Fibroblast of pulmonary artery (primary cell): ENCODE data around the gene NEUROD1.
"Not testable (repeated sequence)": the region's sequence is repeated elsewhere in the genome, so short reads cannot be mapped to it uniquely, and the experiment has no call there.

Experiments
- DNase-seq: peaks from one replicate; pipeline ENCODE4 v3.0.0-alpha.2; 2010; ENCODE audit warnings: low read depth
- H3K4me3 ChIP-seq: replicated peaks from 2 replicates; pipeline ENCODE4 v1.5.1; 2011; ENCODE audit warnings: low read depth, mild to moderate bottlenecking, control low read depth, low read length, moderate library complexity
- TF ChIP-seq, protein P1 (sequence below): IDR thresholded peaks from 2 replicates; pipeline ENCODE4 v1.5.1; 2011; ENCODE audit warnings: mild to moderate bottlenecking, control low read depth, low read length, inconsistent platforms; ENCODE audit errors: missing control alignments

Gene NEUROD1

DNA sequence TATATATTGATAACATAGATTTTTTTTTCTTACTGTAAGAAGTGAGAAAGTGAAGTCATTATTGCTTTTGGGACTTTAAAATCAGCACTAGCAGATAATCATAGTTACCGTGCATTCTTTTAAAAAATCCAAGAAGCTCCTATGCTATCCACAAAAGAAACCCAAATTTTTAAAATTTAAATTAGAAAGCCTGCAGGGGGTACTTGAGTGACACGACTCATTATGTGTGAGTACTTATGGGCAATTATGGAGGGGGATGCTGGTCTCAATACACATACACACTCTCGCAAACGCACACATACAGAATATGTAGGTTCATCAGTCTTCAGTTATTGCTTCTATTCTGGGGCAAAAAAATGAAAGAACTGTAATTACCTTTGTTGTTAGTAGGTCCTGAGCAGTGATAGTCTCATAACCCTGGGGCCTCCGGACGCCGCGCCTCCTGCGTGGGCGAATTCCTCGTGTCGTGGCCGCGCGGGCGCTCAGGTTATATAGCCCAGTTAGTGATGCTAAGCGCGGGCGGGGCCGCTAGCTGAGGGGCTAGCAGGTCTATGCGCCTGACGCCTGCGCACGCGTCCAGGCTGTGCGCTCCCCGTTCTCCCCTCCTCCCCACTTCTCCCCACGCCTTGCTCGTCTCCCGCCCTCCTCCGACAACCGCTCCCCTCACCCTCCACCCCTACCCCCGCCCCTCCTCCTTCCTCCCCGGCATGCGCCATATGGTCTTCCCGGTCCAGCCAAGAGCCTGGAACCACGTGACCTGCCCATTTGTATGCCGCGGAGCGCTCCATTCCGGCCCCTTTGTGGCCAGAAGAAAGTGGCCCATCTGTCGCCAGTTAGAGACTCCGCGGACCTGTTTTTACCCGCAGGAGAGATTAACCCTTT is at the start of gene NEUROD1:
Gene NEUROD1, minus strand, starts transcription at position 463 of the 882 bp plus-strand sequence. CDS start 1,657 bp downstream, outside the sequence.
- DNase-seq, result no peak
- TF ChIP-seq, protein P1, sequence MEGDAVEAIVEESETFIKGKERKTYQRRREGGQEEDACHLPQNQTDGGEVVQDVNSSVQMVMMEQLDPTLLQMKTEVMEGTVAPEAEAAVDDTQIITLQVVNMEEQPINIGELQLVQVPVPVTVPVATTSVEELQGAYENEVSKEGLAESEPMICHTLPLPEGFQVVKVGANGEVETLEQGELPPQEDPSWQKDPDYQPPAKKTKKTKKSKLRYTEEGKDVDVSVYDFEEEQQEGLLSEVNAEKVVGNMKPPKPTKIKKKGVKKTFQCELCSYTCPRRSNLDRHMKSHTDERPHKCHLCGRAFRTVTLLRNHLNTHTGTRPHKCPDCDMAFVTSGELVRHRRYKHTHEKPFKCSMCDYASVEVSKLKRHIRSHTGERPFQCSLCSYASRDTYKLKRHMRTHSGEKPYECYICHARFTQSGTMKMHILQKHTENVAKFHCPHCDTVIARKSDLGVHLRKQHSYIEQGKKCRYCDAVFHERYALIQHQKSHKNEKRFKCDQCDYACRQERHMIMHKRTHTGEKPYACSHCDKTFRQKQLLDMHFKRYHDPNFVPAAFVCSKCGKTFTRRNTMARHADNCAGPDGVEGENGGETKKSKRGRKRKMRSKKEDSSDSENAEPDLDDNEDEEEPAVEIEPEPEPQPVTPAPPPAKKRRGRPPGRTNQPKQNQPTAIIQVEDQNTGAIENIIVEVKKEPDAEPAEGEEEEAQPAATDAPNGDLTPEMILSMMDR, result no peak
- H3K4me3 ChIP-seq, result no peak within 1 kb of the TSS

DNA sequence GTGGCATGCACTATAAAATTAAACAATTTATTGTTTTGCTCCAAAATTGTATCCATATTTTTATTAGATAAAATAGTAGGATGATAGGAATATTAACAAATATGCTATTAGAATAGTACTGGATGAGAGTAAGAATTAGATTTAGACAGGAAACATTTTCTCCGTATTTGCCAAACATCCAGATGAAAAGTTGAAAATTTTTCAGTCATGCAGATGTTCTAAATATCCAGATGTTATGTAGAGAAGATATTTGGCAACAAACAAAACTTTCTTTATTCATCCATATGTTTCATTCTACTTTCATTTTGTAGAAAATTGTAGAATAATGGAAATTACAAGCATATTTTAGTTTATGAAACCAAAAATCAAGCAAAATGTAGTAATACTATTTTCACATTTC is 45.2 kb upstream of the NEUROD1 start:
- TF ChIP-seq, protein P1, result no peak
- no peak overlapping the region for H3K4me3 ChIP-seq
- no peak for DNase-seq

DNA sequence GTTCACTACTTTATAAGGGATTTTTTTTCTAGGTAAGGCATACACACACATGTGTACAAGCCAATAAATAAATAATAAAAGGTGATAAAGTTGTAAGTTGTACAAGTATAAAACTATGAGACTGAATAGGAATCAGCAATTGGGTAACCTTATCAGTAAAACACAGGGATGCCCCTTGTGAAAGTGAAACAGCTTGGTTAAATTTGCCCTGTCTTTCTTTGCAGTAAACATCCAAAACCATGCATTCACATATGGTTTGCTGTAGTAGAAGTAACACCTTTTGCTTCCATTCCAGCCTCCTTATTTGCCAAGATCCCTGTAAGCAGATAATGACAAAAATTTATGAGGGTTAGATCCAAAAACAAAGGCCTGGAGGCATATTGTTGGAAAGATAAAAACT is 44.3 kb upstream of the NEUROD1 start:
- TF ChIP-seq, protein P1, result no peak
- H3K4me3 ChIP-seq, result no peak overlapping the region
- DNase-seq, result no peak

DNA sequence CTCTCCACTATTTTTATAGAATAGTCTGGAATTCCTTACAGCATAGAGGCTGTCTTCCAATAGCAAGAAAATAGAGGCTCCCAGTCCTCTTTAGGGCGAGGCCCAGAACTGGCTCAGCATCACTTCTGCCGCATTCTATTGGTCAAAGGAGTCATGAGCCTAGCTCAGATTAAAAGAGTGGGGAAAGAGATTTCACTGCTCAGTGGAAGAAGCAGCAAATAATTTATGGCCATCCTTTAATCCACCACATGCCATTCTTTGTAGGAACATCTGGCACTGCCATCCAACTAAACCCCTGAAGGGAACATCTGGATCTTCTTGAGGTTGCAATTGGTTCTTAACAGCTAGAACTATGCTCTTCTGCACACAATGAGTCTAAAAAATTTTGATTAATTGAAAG is 43.4 kb upstream of the NEUROD1 start:
- DNase-seq, result no peak
- TF ChIP-seq, protein P1, result no peak

DNA sequence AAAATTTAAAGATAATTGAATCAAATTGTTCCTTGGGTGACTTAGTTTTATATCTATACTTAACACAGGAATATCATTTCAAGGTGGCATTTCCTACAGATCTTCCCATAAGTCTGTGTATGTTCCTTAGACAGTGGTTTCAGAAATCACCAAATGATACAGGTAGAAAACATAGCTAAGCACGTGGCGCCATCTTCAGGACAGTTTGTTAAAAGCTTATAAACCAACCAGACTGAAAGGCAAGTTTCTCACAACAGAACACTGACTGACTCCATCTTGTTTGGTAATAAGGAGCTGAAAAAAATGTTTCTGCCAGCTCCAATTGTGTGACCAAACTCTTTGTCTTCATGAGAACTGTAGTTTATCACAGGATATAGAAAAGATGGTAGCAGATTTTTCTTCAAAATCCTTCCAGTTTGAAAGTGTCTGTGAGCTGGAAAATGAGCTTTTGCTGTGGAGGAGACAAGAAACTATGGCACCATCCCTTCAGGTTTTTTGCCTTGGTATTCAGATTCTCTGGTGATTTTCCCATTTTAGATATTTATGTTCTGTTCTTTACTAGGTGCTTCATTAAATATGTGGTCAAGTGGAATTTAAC is 34.8 kb upstream of the NEUROD1 start:
- TF ChIP-seq, protein P1, result peak; percentile 71
- no peak overlapping the region for H3K4me3 ChIP-seq
- peak; percentile 89 for DNase-seq

More for the DNA sequence above, 43.4 kb upstream of the NEUROD1 start:
- no peak overlapping the region for H3K4me3 ChIP-seq

DNA sequence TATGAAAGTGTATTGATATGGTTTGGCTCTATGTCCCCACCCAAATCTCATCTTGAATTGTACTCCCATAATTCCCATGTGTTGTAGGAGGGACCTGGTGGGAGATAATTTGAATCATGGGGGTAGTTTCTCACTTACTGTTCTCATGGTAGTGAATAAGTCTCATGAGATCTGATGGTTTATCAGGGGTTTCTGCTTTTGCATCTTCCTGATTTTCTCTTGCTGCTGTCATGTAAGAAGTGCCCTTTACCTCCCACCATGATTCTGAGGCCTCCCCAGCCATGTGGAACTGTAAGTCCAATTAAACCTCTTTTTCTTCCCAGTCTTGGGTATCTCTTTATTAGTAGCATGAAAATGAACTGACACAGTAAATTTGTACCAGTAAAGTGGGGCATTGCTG is 30.7 kb upstream of the NEUROD1 start:
- DNase-seq, H3K4me3 ChIP-seq: not testable (repeated sequence)

DNA sequence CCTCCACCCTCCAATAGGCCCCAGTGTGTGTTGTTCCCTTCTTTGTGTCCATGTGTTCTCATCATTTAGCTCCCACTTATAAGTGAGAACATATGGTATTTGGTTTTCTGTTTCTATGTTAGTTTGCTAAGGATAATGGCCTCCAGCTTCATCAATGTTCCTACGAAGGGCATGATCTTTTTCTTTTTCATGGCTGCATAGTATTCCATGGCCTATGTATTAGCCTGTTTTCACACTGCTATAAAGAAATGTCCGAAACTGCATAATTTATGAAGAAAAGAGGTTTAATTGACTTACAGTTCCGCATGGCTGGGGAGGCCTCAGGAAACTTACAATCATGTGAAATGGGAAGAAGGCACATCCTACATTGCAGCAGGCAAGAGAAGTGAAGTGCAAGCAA is 22.2 kb upstream of the NEUROD1 start:
- not testable (repeated sequence) for H3K4me3 ChIP-seq, DNase-seq

DNA sequence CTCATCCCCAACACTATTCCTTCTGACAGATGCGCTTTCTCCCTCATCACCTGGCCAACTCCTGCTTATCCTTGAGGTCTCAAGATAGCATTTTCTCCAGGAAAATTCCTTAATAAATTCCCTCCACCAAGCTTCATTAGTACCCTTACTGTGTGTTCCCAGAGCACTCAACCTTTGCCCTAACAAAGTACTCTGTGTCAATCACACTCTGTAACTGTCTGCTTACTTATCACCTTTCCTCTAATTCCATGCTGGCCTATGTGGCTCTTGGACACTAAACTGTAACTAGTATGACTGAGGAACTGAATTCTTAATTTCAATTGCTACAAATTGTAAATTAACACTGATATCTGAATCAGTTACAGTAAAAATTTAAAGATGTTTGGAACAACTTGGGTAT is 17.9 kb upstream of the NEUROD1 start:
- no peak overlapping the region for H3K4me3 ChIP-seq
- DNase-seq, result no peak
- TF ChIP-seq, protein P1, result no peak
